ENCODE measurements around the gene BBOF1.

Gene BBOF1

GRCh38 chr14:74089251-74090020 is 70.3 kb downstream of the BBOF1 start:
- DNase-seq (ENCODE audit: low read depth, low spot score), result no peak

- DNase-seq (ENCODE audit: low read depth, low spot score), result no peak
These were observed 86.2 kb downstream of the BBOF1 start for GRCh38 chr14:74105381-74105780.

- no peak for DNase-seq (ENCODE audit: low read depth, low spot score)
These were observed 90.2 kb downstream of the BBOF1 start for GRCh38 chr14:74109369-74109768.

- DNase-seq (ENCODE audit: low read depth, low spot score), result peak; percentile 3
These were observed 92.5 kb downstream of the BBOF1 start for GRCh38 chr14:74111395-74112216.
